ENCODE data around the gene COL4A3.

- TF ChIP-seq TAF1 (IDR thresholded peaks at IDR 0.05; ENCODE audit: borderline replicate concordance, low read depth, low read length) (no peak), POLR2A (IDR thresholded peaks at IDR 0.05; ENCODE audit: low read depth, low read length) (no peak)
Measured at GRCh38 chr2:227153758-227154486, 10.5 kb upstream of the COL4A3 start.
